HG02763 (cell line): ENCODE measurements around the gene CAMK2N1.

Source experiments
- ATAC-seq: cut with Tn5 transposase; IDR thresholded peaks from one replicate; pipeline ENCODE4 v1.9.1; 2021; ENCODE audit warnings: mild to moderate bottlenecking, moderate library complexity; ENCODE audit not compliant: unreplicated experiment

The CAMK2N1 gene

GRCh38 chr1:20446796-20447195 lies 39.2 kb downstream of the CAMK2N1 start:
- ATAC-seq, result no peak

GRCh38 chr1:20445956-20446355 lies 40.1 kb downstream of the CAMK2N1 start:
- no peak for ATAC-seq

- no peak for ATAC-seq
Observed at GRCh38 chr1:20443703-20444586, 42.1 kb downstream of the CAMK2N1 start.

GRCh38 chr1:20442920-20443625 lies 42.9 kb downstream of the CAMK2N1 start:
- no peak for ATAC-seq

GRCh38 chr1:20440785-20441200 lies 45.2 kb downstream of the CAMK2N1 start:
- ATAC-seq, result no peak

- ATAC-seq, result no peak
Observed at GRCh38 chr1:20439282-20439681, 46.7 kb downstream of the CAMK2N1 start.

GRCh38 chr1:20437640-20438039 lies 48.4 kb downstream of the CAMK2N1 start:
- ATAC-seq, result no peak

- no peak for ATAC-seq
Observed at GRCh38 chr1:20432891-20433290, 53.1 kb downstream of the CAMK2N1 start.
